ENCODE results near the gene TSHZ2. TPM values are rescaled to one million over a fixed set of nuclear protein-coding genes. Genes with fewer than 3 reads are reported as not detected.

Gene TSHZ2
- total and polyA plus RNA-seq, 2 of the 4 experiments (the other 2 are of a cell fraction) = under 0.01 to 0.02 TPM

- H3K9me3 ChIP-seq (ENCODE audit: control insufficient read depth, insufficient read depth, low read length) = no peaks in the 10 kb centered on the region
- DNase-seq (no peak), ATAC-seq (ENCODE audit: low read depth) (no peak)
- H2BK5ac ChIP-seq (ENCODE audit: low read depth, low read length, poor library complexity, severe bottlenecking) = no peak overlapping the region
- H2BK120ac ChIP-seq (ENCODE audit: low read depth, low read length) = no peak overlapping the region
- dilution Hi-C loops (cut with HindIII; ENCODE audit: low sequenced_read_pairs, unreplicated experiment) = no loop called here
- no peak overlapping the region for H2BK20ac ChIP-seq (ENCODE audit: low read depth, low read length)
- no CpG with 5 or more reads among the region's 2 CpGs for WGBS, 2 experiments (ENCODE audit: extremely low coverage in 2 of 2, insufficient read length in 1 of 2)
- CTCF ChIA-PET = interaction anchor here (0.5 kb wide), 1 partner anchor 749 kb away, joined by 3 read pairs; no protein-coding TSS in a partner anchor
- H3K56ac ChIP-seq (ENCODE audit: extremely low read depth, insufficient read depth, low read length) = no peak overlapping the region
- H2BK15ac ChIP-seq (ENCODE audit: low read depth, low read length) = no peak overlapping the region
- H4K5ac ChIP-seq (ENCODE audit: low read depth, low read length) = no peak overlapping the region
- no peak overlapping the region for H3K18ac ChIP-seq (ENCODE audit: low read depth, low read length)
- TF ChIP-seq ELK1 (IDR thresholded peaks at IDR 0.05; ENCODE audit: borderline replicate concordance, low read depth, low read length) = no peak
- TF ChIP-seq MAFK (IDR thresholded peaks at IDR 0.05; ENCODE audit: low read depth, low read length) = no peak
- TF ChIP-seq FOS (IDR thresholded peaks at IDR 0.05; ENCODE audit: low read depth, low read length) = no peak
- no peak for TF ChIP-seq BHLHE40 (IDR thresholded peaks at IDR 0.05; ENCODE audit: low read depth, low read length)
- no peak for TF ChIP-seq MXI1 (IDR thresholded peaks at IDR 0.05; ENCODE audit: borderline replicate concordance, low read depth, low read length)
- TF ChIP-seq NFE2L2 (IDR thresholded peaks at IDR 0.05; ENCODE audit: low read depth, low read length) = no peak
- no peak overlapping the region for H3K4me2 ChIP-seq (ENCODE audit: low read depth, low read length)
- H2AK9ac ChIP-seq (replicated peaks; ENCODE audit: low read depth, low read length, poor library complexity) = no peak overlapping the region
- no peak overlapping the region for H3K14ac ChIP-seq (replicated peaks; ENCODE audit: low read depth, low read length)
- H3K23ac ChIP-seq (ENCODE audit: low read depth, low read length) = no peak overlapping the region
- BruUV-seq (replicated peaks) = no TSS peak
- H3K27me3 ChIP-seq (ENCODE audit: control insufficient read depth, insufficient read depth, low read length) = peaks cover 2% of the 10 kb centered on the region; the same call in 1 of the 2 replicates
- H3K9me1 ChIP-seq (ENCODE audit: insufficient read depth, low read length) = no peaks in the 10 kb centered on the region
- intact Hi-C loops (cut with micrococcal nuclease) = no loop called here
- no peak overlapping the region for H2AK5ac ChIP-seq (ENCODE audit: low read depth, low read length)
- H4K8ac ChIP-seq (ENCODE audit: low read depth in 2 of 2, low read length in 2 of 2) = no peak overlapping the region
- no peaks in the 10 kb centered on the region for H3K4me1 ChIP-seq (ENCODE audit: control insufficient read depth, insufficient read depth, low read length)
- no peak overlapping the region for H3K9ac ChIP-seq (ENCODE audit: low read depth, low read length)
- H4K20me1 ChIP-seq (ENCODE audit: insufficient read depth, low read length) = no peaks in the 10 kb centered on the region
- H3K27ac ChIP-seq (ENCODE audit: insufficient read depth, low read length) = no peak overlapping the region
- no peaks in the 10 kb centered on the region for H3K79me1 ChIP-seq (ENCODE audit: low read depth in 1 of 2, low read length in 2 of 2)
- H3K4ac ChIP-seq (ENCODE audit: low read depth, low read length) = no peak overlapping the region
- POLR2A ChIA-PET (ENCODE audit: unreplicated experiment) = no interaction called here
- no peak overlapping the region for H4K91ac ChIP-seq (ENCODE audit: insufficient read depth, low read depth, low read length)
- no peak overlapping the region for H2AFZ ChIP-seq (replicated peaks; ENCODE audit: low read length, poor library complexity)
- no peak overlapping the region for H3K4me3 ChIP-seq (ENCODE audit: insufficient read depth, low read depth, low read length)
- in situ Hi-C loops (cut with MboI; ENCODE audit: low sequenced_read_pairs) = no loop called here
- H3K36me3 ChIP-seq (ENCODE audit: control insufficient read depth, insufficient read depth, low read length) = no peaks in the 10 kb centered on the region
Observed at GRCh38 chr20:53439616-53440015, 467.5 kb downstream of the TSHZ2 start.

Data from IMR-90 (cell line).